GM15510 (cell line): Measurements from ENCODE around the gene TSPOAP1.

Experiments
- POLR2A ChIP-seq: IDR thresholded peaks from 3 replicates; pipeline ENCODE4 v1.6.1; 2011; ENCODE audit warnings: borderline replicate concordance; ENCODE audit not compliant: insufficient read length; ENCODE audit errors: extremely low read depth

Gene TSPOAP1

GRCh38 chr17:58352596-58353388 is 24.2 kb upstream of the TSPOAP1 start:
- TF ChIP-seq POLR2A = peak; percentile 30

- TF ChIP-seq POLR2A = peak; percentile 96
Observed at GRCh38 chr17:58351831-58352595, 23.4 kb upstream of the TSPOAP1 start, which contains the start of gene SUPT4H1. TSS of gene SUPT4H1 (minus strand) at chr17:58352201. CDS start at chr17:58352135, 66 bp downstream.

- TF ChIP-seq POLR2A = no peak
Observed at GRCh38 chr17:58351182-58351581, 22.6 kb upstream of the TSPOAP1 start.

- no peak for TF ChIP-seq POLR2A
Observed at GRCh38 chr17:58348038-58348437, 19.4 kb upstream of the TSPOAP1 start.

- TF ChIP-seq POLR2A = no peak
Observed at GRCh38 chr17:58345500-58345899, 16.9 kb upstream of the TSPOAP1 start.

- no peak for TF ChIP-seq POLR2A
Observed at GRCh38 chr17:58344791-58345157, 16.2 kb upstream of the TSPOAP1 start.

- TF ChIP-seq POLR2A = peak; percentile 56
Observed at GRCh38 chr17:58344047-58344790, 15.6 kb upstream of the TSPOAP1 start.

GRCh38 chr17:58343131-58343530 is 14.5 kb upstream of the TSPOAP1 start:
- TF ChIP-seq POLR2A = no peak

- no peak for TF ChIP-seq POLR2A
Observed at GRCh38 chr17:58341861-58342475, 13.4 kb upstream of the TSPOAP1 start.

GRCh38 chr17:58340405-58340876 is 11.8 kb upstream of the TSPOAP1 start:
- TF ChIP-seq POLR2A = no peak

GRCh38 chr17:58339755-58340404 is 11.3 kb upstream of the TSPOAP1 start:
- no peak for TF ChIP-seq POLR2A

- peak; percentile 95 for TF ChIP-seq POLR2A
Observed at GRCh38 chr17:58338841-58339754, 10.5 kb upstream of the TSPOAP1 start.

GRCh38 chr17:58338454-58338840 is 9.9 kb upstream of the TSPOAP1 start:
- no peak for TF ChIP-seq POLR2A
